Fibroblast of lung (primary cell): ENCODE results near the gene CNNM2. TPM values are rescaled to one million over a fixed set of nuclear protein-coding genes. Genes with fewer than 3 reads are reported as not detected.

Experiments
- DNase-seq, 2 donors: peaks; one replicate each; pipeline versions ENCODE4 v3.0.0 to v3.0.0-alpha.2; 2010; ENCODE audit warnings: low read depth in 2 of 2
- H2AFZ ChIP-seq: 2 replicates; pipeline ENCODE4 v1.5.1; 2012; ENCODE audit warnings: low read length, control low read depth, inconsistent platforms
- H3K27ac ChIP-seq: 2 replicates; pipeline ENCODE4 v1.5.1; 2011; ENCODE audit warnings: low read length, control low read depth; ENCODE audit not compliant: insufficient read depth
- H3K27me3 ChIP-seq: 2 replicates; pipeline ENCODE4 v1.5.1; 2011; ENCODE audit warnings: mild to moderate bottlenecking, low read length; ENCODE audit not compliant: control insufficient read depth, insufficient read depth
- H3K36me3 ChIP-seq: 2 replicates; pipeline ENCODE4 v1.5.1; 2011; ENCODE audit warnings: low read length; ENCODE audit not compliant: control insufficient read depth, insufficient read depth
- H3K4me1 ChIP-seq: 2 replicates; pipeline ENCODE4 v1.5.1; 2011; ENCODE audit warnings: low read length; ENCODE audit not compliant: control insufficient read depth, insufficient read depth; ENCODE audit errors: extremely low read depth
- H3K4me2 ChIP-seq: 2 replicates; pipeline ENCODE4 v1.5.1; 2011; ENCODE audit warnings: low read length, control low read depth; ENCODE audit not compliant: insufficient read depth; ENCODE audit errors: extremely low read depth
- H3K4me3 ChIP-seq, 4 experiments: fragments of 200-600 bp in 1 of 4; sonication (generic) in 1 of 4; replicated peaks in 1 of 4; 2 replicates each; pipeline ENCODE4 v1.5.1; 2011 to 2016; ENCODE audit warnings: low read length in 4 of 4, low read depth in 3 of 4, mild to moderate bottlenecking in 3 of 4, control low read depth in 2 of 4, inconsistent platforms in 1 of 4, mixed read lengths in 1 of 4; ENCODE audit not compliant: insufficient read depth in 1 of 4; ENCODE audit errors: control extremely low read depth in 1 of 4
- H3K79me2 ChIP-seq: 2 replicates; pipeline ENCODE4 v1.5.1; 2012; ENCODE audit warnings: mild to moderate bottlenecking, low read length, inconsistent platforms; ENCODE audit not compliant: control insufficient read depth, insufficient read depth
- H3K9ac ChIP-seq: 2 replicates; pipeline ENCODE4 v1.5.1; 2011; ENCODE audit warnings: mild to moderate bottlenecking, low read length, control low read depth; ENCODE audit not compliant: insufficient read depth
- H3K9me3 ChIP-seq: 2 replicates; pipeline ENCODE4 v1.5.1; 2012; ENCODE audit warnings: low read depth, low read length; ENCODE audit not compliant: control insufficient read depth, insufficient read depth
- H4K20me1 ChIP-seq: 2 replicates; pipeline ENCODE4 v1.5.1; 2011; ENCODE audit warnings: low read length; ENCODE audit not compliant: control insufficient read depth, insufficient read depth; ENCODE audit errors: extremely low read depth
- CTCF ChIP-seq, 2 donors: IDR thresholded peaks in 1 of 2; conservative IDR thresholded peaks in 1 of 2; 1 replicate in 1 of 2; 2 replicates in 1 of 2; pipeline ENCODE4 v1.5.1; 2011 to 2012; ENCODE audit warnings: low read length in 2 of 2, control low read depth in 1 of 2, inconsistent platforms in 1 of 2, low read depth in 1 of 2, mild to moderate bottlenecking in 1 of 2
- EZH2 ChIP-seq: IDR thresholded peaks from 2 replicates; pipeline ENCODE4 v1.5.1; 2012; ENCODE audit warnings: low read length, control low read depth, mild to moderate bottlenecking; ENCODE audit errors: missing control alignments
- polyA plus RNA-seq, 2 donors: library from polyadenylated mRNA; depleted of rRNA in 1 of 2; stranded (reverse) in 1 of 2; unstranded in 1 of 2; fragments of >200 nt; gene quantifications; 2 replicates each; pipeline ENCODE4 v1.2.1, GENCODE V29; 2011 to 2012; ENCODE audit warnings: missing spikeins in 1 of 2
- total RNA-seq: library from RNA; depleted of rRNA; stranded (reverse); fragments of >200 nt; gene quantifications from 2 replicates; pipeline ENCODE4 v1.2.1, GENCODE V29; 2014

Gene CNNM2
- total and polyA plus RNA-seq, 2 donors (not counting 1 experiment from before 2014, with no cell fraction given), result 3.4 to 6.1 TPM

GRCh38 chr10:103053659-103054581 is 135.8 kb downstream of the CNNM2 start:
- Histone ChIP-seq H3K4me3 (peak overlapping the region; percentile 1 to 55 (median 41)), H3K27me3 (no peaks in the 10 kb centered on the region), H3K9ac (no peak overlapping the region), H3K4me1 (peaks cover 4% of the 10 kb centered on the region), H3K79me2 (no peaks in the 10 kb centered on the region), H3K36me3 (no peaks in the 10 kb centered on the region), H2AFZ (peak overlapping the region; percentile 63), H3K4me2 (peak overlapping the region; percentile 61), H3K27ac (peak overlapping the region; percentile 0), H3K9me3 (no peaks in the 10 kb centered on the region), H4K20me1 (no peaks in the 10 kb centered on the region)
- TF ChIP-seq EZH2 (no peak), CTCF (conservative IDR thresholded peaks at IDR 0.05 in 1 of 2, IDR thresholded peaks at IDR 0.05 in 1 of 2; ENCODE audit: low read depth in 1 of 2, low read length in 2 of 2) (peak; percentile 60 to 68)
- peak; percentile 79 to 82 for DNase-seq

- no peaks in the 10 kb centered on the region for H3K79me2 ChIP-seq
- TF ChIP-seq EZH2 (no peak), CTCF (conservative IDR thresholded peaks at IDR 0.05 in 1 of 2, IDR thresholded peaks at IDR 0.05 in 1 of 2; ENCODE audit: low read depth in 1 of 2, low read length in 2 of 2) (no peak)
- H4K20me1 ChIP-seq, result no peaks in the 10 kb centered on the region
- H3K27me3 ChIP-seq, result no peaks in the 10 kb centered on the region
- no peak for DNase-seq
- no peak overlapping the region for H3K27ac ChIP-seq
- no peaks in the 10 kb centered on the region for H3K9me3 ChIP-seq
- peak overlapping the region; percentile 61 for H3K4me2 ChIP-seq
- peak overlapping the region in 2 of 4 experiments; percentile 1 to 53 for H3K4me3 ChIP-seq
- H3K9ac ChIP-seq, result no peak overlapping the region
- H3K4me1 ChIP-seq, result peaks cover 4% of the 10 kb centered on the region
- no peak overlapping the region for H2AFZ ChIP-seq
- H3K36me3 ChIP-seq, result no peaks in the 10 kb centered on the region
Measured at GRCh38 chr10:103054621-103055020, 136.5 kb downstream of the CNNM2 start.

DNA sequence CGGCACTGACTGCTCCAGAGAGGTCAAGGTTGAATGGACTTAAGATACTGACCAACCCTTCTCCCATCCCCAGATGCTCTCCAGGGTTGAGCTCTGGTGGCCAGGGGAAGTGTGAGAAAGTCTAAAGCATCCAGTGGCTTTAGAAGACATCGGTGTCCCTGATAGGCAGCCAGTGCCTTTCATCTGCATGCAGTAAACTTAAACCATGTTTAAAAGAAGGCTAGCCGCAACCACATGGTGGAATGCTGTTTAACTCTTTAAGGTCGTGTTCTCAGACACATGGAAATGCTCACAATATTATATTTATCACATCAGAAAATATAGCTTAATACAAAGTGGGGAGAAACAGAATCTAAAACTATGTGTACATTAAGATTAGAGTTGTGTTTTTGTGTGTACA is 137.0 kb downstream of the CNNM2 start:
- DNase-seq, result no peak
- H3K36me3 ChIP-seq, result no peaks in the 10 kb centered on the region
- no peaks in the 10 kb centered on the region for H3K79me2 ChIP-seq
- no peaks in the 10 kb centered on the region for H3K9me3 ChIP-seq
- peaks cover 4% of the 10 kb centered on the region for H3K4me1 ChIP-seq
- H3K27me3 ChIP-seq, result no peaks in the 10 kb centered on the region
- H3K27ac ChIP-seq, result no peak overlapping the region
- TF ChIP-seq EZH2, result no peak
- no peak for TF ChIP-seq CTCF (conservative IDR thresholded peaks at IDR 0.05 in 1 of 2, IDR thresholded peaks at IDR 0.05 in 1 of 2; ENCODE audit: low read depth in 1 of 2, low read length in 2 of 2)
- H3K4me2 ChIP-seq, result no peak overlapping the region
- no peak overlapping the region for H3K4me3 ChIP-seq
- no peak overlapping the region for H2AFZ ChIP-seq
- no peak overlapping the region for H3K9ac ChIP-seq
- H4K20me1 ChIP-seq, result no peaks in the 10 kb centered on the region
